Adrenal gland (tissue), 5 donors: Measurements from ENCODE around the gene PPM1L.

ENCODE experiments used
- POLR2A ChIP-seq, 2 donors: fragments of 450-650 bp; IDR thresholded peaks; one replicate each; pipeline ENCODE4 v1.6.1; 2017; ENCODE audit warnings: antibody characterized with exemption in 2 of 2, mild to moderate bottlenecking in 2 of 2, moderate library complexity in 1 of 2
- TF ChIP-seq, protein P1 (sequence below), 6 experiments: fragments of 450-650 bp in 4 of 6; fragments of 200-600 bp in 2 of 6; sonication (generic) in 1 of 6; IDR thresholded peaks; 1 replicate in 5 of 6; 2 replicates in 1 of 6; pipeline versions ENCODE4 v1.5.1 to v1.8.0; 2016 to 2021; ENCODE audit warnings: antibody characterized with exemption in 6 of 6, mild to moderate bottlenecking in 2 of 6, moderate library complexity in 1 of 6
- donor health status: DM: no; HTN: no; CAD: no.

DNA sequence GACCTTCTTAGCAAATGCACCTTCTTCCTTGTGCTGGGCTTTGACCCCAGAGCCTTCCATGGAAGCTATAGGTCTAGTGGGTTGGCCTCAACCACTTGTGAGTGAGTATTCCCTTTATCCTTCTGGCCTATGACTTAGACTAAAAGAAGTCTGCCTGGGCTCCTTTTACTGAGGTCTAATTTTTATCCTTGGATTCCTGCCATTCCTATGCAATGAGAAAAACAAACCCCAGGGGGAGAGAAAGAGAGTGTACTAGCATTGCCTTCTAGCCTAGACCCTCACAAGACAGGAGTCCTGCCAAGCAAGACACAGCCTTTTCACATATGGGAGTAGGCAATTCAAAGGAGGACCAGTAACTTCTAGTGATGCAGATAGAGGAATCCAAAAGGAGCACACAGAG, 155.4 kb downstream of the PPM1L start:
- no peak for TF ChIP-seq POLR2A (IDR thresholded peaks at IDR 0.05)
- TF ChIP-seq, protein P1, sequence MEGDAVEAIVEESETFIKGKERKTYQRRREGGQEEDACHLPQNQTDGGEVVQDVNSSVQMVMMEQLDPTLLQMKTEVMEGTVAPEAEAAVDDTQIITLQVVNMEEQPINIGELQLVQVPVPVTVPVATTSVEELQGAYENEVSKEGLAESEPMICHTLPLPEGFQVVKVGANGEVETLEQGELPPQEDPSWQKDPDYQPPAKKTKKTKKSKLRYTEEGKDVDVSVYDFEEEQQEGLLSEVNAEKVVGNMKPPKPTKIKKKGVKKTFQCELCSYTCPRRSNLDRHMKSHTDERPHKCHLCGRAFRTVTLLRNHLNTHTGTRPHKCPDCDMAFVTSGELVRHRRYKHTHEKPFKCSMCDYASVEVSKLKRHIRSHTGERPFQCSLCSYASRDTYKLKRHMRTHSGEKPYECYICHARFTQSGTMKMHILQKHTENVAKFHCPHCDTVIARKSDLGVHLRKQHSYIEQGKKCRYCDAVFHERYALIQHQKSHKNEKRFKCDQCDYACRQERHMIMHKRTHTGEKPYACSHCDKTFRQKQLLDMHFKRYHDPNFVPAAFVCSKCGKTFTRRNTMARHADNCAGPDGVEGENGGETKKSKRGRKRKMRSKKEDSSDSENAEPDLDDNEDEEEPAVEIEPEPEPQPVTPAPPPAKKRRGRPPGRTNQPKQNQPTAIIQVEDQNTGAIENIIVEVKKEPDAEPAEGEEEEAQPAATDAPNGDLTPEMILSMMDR (IDR thresholded peaks at IDR 0.05): no peak
